Bronchial epithelial cell (primary cell): ENCODE results near the gene C1QTNF3. TPM values are rescaled to one million over a fixed set of nuclear protein-coding genes. Genes with fewer than 3 reads are reported as not detected.

Experiments used
- DNase-seq: peaks from one replicate; pipeline ENCODE4 v3.0.0-alpha.2; 2010; ENCODE audit warnings: low read depth
- FAIRE-seq: peaks from 2 replicates; lab custom pipeline; 2011; peaks lifted over from hg19 to GRCh38; lab: Jason Lieb, UNC
- H3K27me3 ChIP-seq: 2 replicates; pipeline ENCODE4 v1.5.1; 2011; ENCODE audit warnings: low read length; ENCODE audit not compliant: control insufficient read depth, insufficient read depth
- H3K36me3 ChIP-seq: 2 replicates; pipeline ENCODE4 v1.5.1; 2011; ENCODE audit warnings: low read length; ENCODE audit not compliant: control insufficient read depth, insufficient read depth
- H3K4me3 ChIP-seq: 2 replicates; pipeline ENCODE4 v1.5.1; 2011; ENCODE audit warnings: mild to moderate bottlenecking, low read depth, low read length, control low read depth
- total RNA-seq: library from RNA; depleted of rRNA; stranded (reverse); fragments of >200 nt; gene quantifications from 2 replicates; pipeline ENCODE4 v1.2.1, GENCODE V29; 2014
- TF ChIP-seq, protein P1 (sequence below): IDR thresholded peaks from 2 replicates; pipeline ENCODE4 v1.5.1; 2011; ENCODE audit warnings: mild to moderate bottlenecking, moderate library complexity, low read length, control low read depth, inconsistent platforms; ENCODE audit not compliant: insufficient read depth, severe bottlenecking

The C1QTNF3 gene
- total RNA-seq, 1 donor from 2014 or later, result 0.26 TPM

DNA sequence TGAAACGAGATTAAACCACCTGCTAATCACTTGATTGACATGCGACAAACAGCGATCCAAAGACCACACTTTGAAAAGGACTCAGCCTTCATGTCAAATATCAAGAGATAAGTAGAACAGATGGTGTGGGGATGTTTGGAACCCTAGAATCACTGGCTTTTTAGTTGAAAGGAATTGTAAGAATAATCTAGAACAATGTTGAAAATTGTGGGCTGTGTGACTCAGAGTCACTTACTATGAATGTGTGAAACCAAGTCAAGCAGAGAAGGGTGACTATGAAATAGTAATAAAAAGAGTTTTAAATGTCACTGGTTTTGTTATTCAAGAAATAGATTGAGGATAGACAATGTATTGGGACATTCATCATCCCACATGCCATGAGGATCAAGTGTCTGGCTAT lies 14.1 kb upstream of the C1QTNF3 start:
- DNase-seq (no peak), FAIRE-seq (no peak)
- Histone ChIP-seq H3K36me3 (no peaks in the 10 kb centered on the region), H3K4me3 (no peak overlapping the region), H3K27me3 (no peaks in the 10 kb centered on the region)
- TF ChIP-seq, protein P1, sequence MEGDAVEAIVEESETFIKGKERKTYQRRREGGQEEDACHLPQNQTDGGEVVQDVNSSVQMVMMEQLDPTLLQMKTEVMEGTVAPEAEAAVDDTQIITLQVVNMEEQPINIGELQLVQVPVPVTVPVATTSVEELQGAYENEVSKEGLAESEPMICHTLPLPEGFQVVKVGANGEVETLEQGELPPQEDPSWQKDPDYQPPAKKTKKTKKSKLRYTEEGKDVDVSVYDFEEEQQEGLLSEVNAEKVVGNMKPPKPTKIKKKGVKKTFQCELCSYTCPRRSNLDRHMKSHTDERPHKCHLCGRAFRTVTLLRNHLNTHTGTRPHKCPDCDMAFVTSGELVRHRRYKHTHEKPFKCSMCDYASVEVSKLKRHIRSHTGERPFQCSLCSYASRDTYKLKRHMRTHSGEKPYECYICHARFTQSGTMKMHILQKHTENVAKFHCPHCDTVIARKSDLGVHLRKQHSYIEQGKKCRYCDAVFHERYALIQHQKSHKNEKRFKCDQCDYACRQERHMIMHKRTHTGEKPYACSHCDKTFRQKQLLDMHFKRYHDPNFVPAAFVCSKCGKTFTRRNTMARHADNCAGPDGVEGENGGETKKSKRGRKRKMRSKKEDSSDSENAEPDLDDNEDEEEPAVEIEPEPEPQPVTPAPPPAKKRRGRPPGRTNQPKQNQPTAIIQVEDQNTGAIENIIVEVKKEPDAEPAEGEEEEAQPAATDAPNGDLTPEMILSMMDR, result no peak

DNA sequence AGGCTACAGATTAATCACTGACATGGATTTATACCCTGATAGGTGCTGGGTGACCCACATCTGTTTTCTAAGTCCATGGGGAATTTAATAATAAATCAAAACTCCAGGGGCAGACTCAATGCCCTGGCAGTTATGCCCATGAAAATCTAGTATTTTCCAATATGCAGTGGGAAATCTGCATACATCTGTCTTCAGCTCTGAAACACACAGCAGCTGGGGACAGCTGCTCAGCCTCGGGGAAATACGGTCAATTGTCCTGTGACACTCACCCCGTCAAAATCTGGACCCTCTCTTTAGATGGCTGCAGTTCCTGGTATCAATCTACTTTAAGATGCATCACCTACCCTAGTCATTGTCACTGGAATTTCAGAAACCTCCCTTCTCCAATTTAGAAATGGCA lies 12.7 kb upstream of the C1QTNF3 start:
- no peak overlapping the region for H3K4me3 ChIP-seq
- TF ChIP-seq, protein P1, result no peak
- FAIRE-seq, result no peak
- no peaks in the 10 kb centered on the region for H3K27me3 ChIP-seq
- no peak for DNase-seq
- no peaks in the 10 kb centered on the region for H3K36me3 ChIP-seq

DNA sequence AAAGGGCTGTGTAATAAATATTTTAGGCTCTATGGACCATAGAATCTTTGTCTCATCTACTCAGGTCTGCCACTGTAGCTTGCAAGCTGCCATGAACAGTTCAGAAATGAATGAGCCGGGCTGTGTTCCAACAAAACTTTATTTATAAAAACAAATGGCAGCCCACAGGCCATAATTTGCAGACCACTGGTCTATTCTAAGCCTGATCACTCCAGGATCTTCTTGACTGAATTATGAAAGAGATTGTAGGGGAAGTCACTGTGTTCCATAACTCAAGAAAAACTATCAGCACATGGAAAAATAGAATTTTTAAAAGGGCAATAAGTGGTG lies 11.4 kb upstream of the C1QTNF3 start:
- no peak for DNase-seq
- Histone ChIP-seq H3K27me3 (no peaks in the 10 kb centered on the region), H3K4me3 (no peak overlapping the region), H3K36me3 (no peaks in the 10 kb centered on the region)
- TF ChIP-seq, protein P1, result no peak
- no peak for FAIRE-seq

- TF ChIP-seq, protein P1, result no peak
- FAIRE-seq (no peak), DNase-seq (no peak)
- Histone ChIP-seq H3K36me3 (no peaks in the 10 kb centered on the region), H3K27me3 (no peaks in the 10 kb centered on the region), H3K4me3 (no peak overlapping the region)
These were observed 10.8 kb upstream of the C1QTNF3 start for GRCh38 chr5:34053571-34054399.

DNA sequence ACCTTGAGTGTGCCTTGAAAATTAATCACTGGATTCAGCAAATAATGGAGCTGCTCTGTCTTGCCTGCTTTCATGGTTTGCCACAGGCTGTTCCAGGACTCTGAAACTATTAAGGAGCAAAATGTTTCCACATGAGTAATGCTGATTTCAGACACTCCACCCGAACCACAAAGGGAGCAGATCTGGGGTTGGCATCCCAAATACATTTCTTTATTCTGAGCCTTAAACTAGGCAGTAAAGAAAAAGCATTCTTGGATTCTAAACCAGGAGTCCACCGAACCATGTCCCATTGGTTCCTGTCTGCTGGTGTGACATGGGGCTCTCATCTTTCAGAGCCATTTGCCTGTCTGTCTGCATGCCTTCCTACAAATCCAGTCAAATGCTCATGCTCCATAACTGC lies 10.1 kb upstream of the C1QTNF3 start:
- TF ChIP-seq, protein P1, result no peak
- H3K36me3 ChIP-seq, result no peaks in the 10 kb centered on the region
- DNase-seq, result peak; percentile 91
- no peaks in the 10 kb centered on the region for H3K27me3 ChIP-seq
- no peak overlapping the region for H3K4me3 ChIP-seq
- FAIRE-seq, result no peak
